Muscle of leg (tissue), 11 donors: ENCODE results near the gene TCF12. TPM values are rescaled to one million over a fixed set of nuclear protein-coding genes. Genes with fewer than 3 reads are reported as not detected.

ENCODE experiments used
- DNase-seq: peaks from one replicate; pipeline ENCODE4 v3.0.0; 2013
- H3K27ac ChIP-seq: one replicate; pipeline ENCODE4 v1.5.1; 2013; ENCODE audit warnings: mild to moderate bottlenecking, low read length, control low read depth
- H3K27me3 ChIP-seq: one replicate; pipeline ENCODE4 v1.6.1; 2013; ENCODE audit warnings: low read length; ENCODE audit not compliant: control insufficient read depth, insufficient read depth
- H3K36me3 ChIP-seq: one replicate; pipeline ENCODE4 v1.6.1; 2013; ENCODE audit warnings: low read length; ENCODE audit not compliant: control insufficient read depth, insufficient read depth
- H3K4me1 ChIP-seq: one replicate; pipeline ENCODE4 v1.6.1; 2013; ENCODE audit warnings: low read length; ENCODE audit not compliant: control insufficient read depth, insufficient read depth
- H3K4me3 ChIP-seq: one replicate; pipeline ENCODE4 v1.5.1; 2013; ENCODE audit warnings: low read length, control low read depth
- H3K9me3 ChIP-seq: replicated peaks from 2 replicates; pipeline ENCODE4 v1.6.1; 2013; ENCODE audit warnings: low read depth, low read length; ENCODE audit not compliant: control insufficient read depth
- WGBS: methylation state at CpG from one replicate; pipeline ENCODE4 v1.1.5; 2013; ENCODE audit warnings: missing lambda C conversion rate; ENCODE audit not compliant: insufficient coverage; 5-methylcytosine and 5-hydroxymethylcytosine counted together
- polyA plus RNA-seq, 8 donors: library from polyadenylated mRNA; unstranded; fragments of 120-200 nt; gene quantifications; one replicate each; pipeline versions ENCODE4 v1.2.1 to v1.2.3, GENCODE V29; 2013; ENCODE audit warnings: inconsistent platforms in 1 of 8, low replicate concordance in 1 of 8; ENCODE audit not compliant: insufficient read length in 8 of 8, insufficient read depth in 1 of 8
- total RNA-seq: library from RNA; stranded (reverse); fragments of 120-200 nt; gene quantifications from one replicate; pipeline ENCODE4 v1.2.4, GENCODE V29; 2013

Gene TCF12
- total and polyA plus RNA-seq, 9 donors: 79.1 to 147 (median 116) TPM

DNA sequence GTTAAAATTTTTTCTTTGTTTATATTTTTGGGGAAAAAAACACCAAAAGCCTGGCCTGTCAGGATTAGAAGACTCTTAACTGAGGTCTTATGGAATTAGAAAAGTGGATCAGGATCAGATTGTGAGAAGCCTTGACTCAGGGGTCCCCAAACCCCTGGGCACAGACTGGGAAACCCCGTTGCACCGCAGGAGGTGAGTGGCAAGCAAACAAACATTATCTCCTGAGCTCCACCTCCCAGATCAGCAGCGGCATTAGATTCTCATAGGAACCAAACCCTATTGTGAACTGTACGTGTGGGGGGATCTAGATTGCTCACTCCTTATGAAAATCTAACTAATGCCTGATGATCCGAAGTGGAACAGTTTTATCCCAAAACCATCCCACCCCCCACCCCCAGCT, 117.2 kb downstream of the TCF12 start:
- no peak for DNase-seq
- H3K27me3 ChIP-seq: no peaks in the 10 kb centered on the region
- no peak overlapping the region for H3K27ac ChIP-seq
- no CpG with 5 or more reads among the region's 5 CpGs for WGBS
- no peak overlapping the region for H3K4me3 ChIP-seq
- no peaks in the 10 kb centered on the region for H3K36me3 ChIP-seq
- peaks cover 8% of the 10 kb centered on the region for H3K4me1 ChIP-seq
- no peaks in the 10 kb centered on the region for H3K9me3 ChIP-seq

- WGBS: no CpG with 5 or more reads among the region's 1 CpG
- no peak for DNase-seq
- H3K27ac ChIP-seq: no peak overlapping the region
- H3K4me1 ChIP-seq: peaks cover 5% of the 10 kb centered on the region
- H3K36me3 ChIP-seq: no peaks in the 10 kb centered on the region
- H3K27me3 ChIP-seq: no peaks in the 10 kb centered on the region
- H3K4me3 ChIP-seq: no peak overlapping the region
- no peaks in the 10 kb centered on the region for H3K9me3 ChIP-seq
Observed at GRCh38 chr15:57036352-57036751, 117.9 kb downstream of the TCF12 start.

DNA sequence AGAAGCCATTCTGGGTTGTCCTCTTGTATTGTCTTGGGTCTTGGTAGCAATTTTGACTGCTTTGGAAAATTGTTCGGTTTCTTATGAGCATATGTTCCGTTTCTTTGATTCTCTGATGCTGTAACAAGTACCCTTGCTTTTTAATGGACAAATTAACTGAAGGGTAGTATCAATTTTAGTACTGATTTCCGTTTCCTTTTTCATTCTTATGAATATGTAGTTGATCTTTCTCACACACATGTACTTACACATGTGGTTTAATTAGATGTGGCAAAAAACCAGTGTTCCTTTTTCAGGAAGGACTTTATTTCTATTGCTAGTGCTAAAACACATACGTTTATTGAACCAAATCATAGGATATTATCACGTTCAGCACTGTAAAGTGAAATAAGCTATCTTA, 119.1 kb downstream of the TCF12 start:
- H3K36me3 ChIP-seq: no peaks in the 10 kb centered on the region
- no peak overlapping the region for H3K27ac ChIP-seq
- no peaks in the 10 kb centered on the region for H3K4me1 ChIP-seq
- WGBS: no CpG with 5 or more reads among the region's 5 CpGs
- H3K4me3 ChIP-seq: no peak overlapping the region
- H3K27me3 ChIP-seq: no peaks in the 10 kb centered on the region
- no peak for DNase-seq
- no peaks in the 10 kb centered on the region for H3K9me3 ChIP-seq

DNA sequence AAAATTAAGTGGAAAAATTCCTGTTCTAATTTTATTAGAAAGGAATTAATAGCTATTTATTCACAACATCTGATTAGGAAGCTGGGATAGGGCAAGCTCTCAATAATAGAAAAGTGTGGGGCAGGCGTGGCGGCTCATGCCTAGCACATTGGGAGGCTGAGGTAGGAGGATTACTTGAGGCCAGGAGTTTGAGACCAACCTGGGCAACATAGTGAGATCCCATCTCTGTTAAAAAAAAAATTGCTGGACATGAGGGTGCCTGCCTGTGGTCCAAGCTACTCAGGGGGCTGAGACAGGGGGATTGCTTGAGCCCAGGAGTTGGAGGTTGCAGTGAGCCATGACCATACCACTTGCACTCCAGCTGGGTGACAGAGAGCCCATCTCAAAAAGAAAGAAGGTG, 119.6 kb downstream of the TCF12 start:
- no peak overlapping the region for H3K4me3 ChIP-seq
- no peak overlapping the region for H3K27ac ChIP-seq
- DNase-seq: no peak
- no peaks in the 10 kb centered on the region for H3K9me3 ChIP-seq
- no peaks in the 10 kb centered on the region for H3K27me3 ChIP-seq
- no peaks in the 10 kb centered on the region for H3K36me3 ChIP-seq
- H3K4me1 ChIP-seq: no peaks in the 10 kb centered on the region
- WGBS: 100% methylated on average over 2 of the region's 2 CpGs

- Histone ChIP-seq H3K27ac (no peak overlapping the region), H3K4me1 (no peaks in the 10 kb centered on the region), H3K4me3 (no peak overlapping the region), H3K36me3 (no peaks in the 10 kb centered on the region), H3K9me3 (no peaks in the 10 kb centered on the region), H3K27me3 (no peaks in the 10 kb centered on the region)
- 95% methylated on average over 3 of the region's 5 CpGs for WGBS
- DNase-seq: no peak
Observed at GRCh38 chr15:57038496-57038895, 120.1 kb downstream of the TCF12 start.

DNA sequence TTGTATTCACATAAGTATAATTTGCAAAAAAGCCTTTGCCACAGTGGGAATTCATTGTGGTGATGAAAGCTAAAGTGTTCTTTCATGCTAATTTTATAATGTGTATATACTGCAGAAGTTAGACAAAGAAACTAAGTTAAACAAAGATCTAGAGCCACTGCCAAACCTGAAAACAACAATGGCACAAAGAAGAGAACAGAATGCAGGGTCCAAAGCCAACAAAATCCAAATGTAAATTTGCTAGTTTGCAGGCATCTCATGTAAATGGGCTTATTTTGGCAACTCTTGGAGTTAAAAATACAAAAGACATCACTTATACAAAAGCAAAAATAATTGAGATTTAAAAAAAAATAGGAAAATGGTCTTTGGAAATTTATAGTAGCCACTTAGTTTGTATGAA, 123.0 kb downstream of the TCF12 start:
- DNase-seq: no peak
- no peaks in the 10 kb centered on the region for H3K4me1 ChIP-seq
- H3K27me3 ChIP-seq: no peaks in the 10 kb centered on the region
- H3K36me3 ChIP-seq: no peaks in the 10 kb centered on the region
- H3K9me3 ChIP-seq: no peaks in the 10 kb centered on the region
- H3K4me3 ChIP-seq: no peak overlapping the region
- H3K27ac ChIP-seq: no peak overlapping the region

GRCh38 chr15:57044072-57044702, 125.7 kb downstream of the TCF12 start:
- no peaks in the 10 kb centered on the region for H3K36me3 ChIP-seq
- H3K27ac ChIP-seq: no peak overlapping the region
- no peak overlapping the region for H3K4me3 ChIP-seq
- H3K4me1 ChIP-seq: no peaks in the 10 kb centered on the region
- no peaks in the 10 kb centered on the region for H3K27me3 ChIP-seq
- H3K9me3 ChIP-seq: no peaks in the 10 kb centered on the region
- no CpG with 5 or more reads among the region's 5 CpGs for WGBS
- DNase-seq: no peak

GRCh38 chr15:57044970-57045369, 126.5 kb downstream of the TCF12 start:
- no peaks in the 10 kb centered on the region for H3K36me3 ChIP-seq
- H3K9me3 ChIP-seq: no peaks in the 10 kb centered on the region
- no peaks in the 10 kb centered on the region for H3K4me1 ChIP-seq
- H3K27me3 ChIP-seq: no peaks in the 10 kb centered on the region
- H3K4me3 ChIP-seq: no peak overlapping the region
- no peak for DNase-seq
- no CpG with 5 or more reads among the region's 4 CpGs for WGBS
- H3K27ac ChIP-seq: no peak overlapping the region

GRCh38 chr15:57045741-57046382, 127.4 kb downstream of the TCF12 start:
- Histone ChIP-seq H3K27me3 (no peaks in the 10 kb centered on the region), H3K4me3 (no peak overlapping the region), H3K27ac (no peak overlapping the region), H3K4me1 (no peaks in the 10 kb centered on the region), H3K36me3 (no peaks in the 10 kb centered on the region), H3K9me3 (no peaks in the 10 kb centered on the region)
- WGBS: 90% methylated on average over 2 of the region's 5 CpGs
- no peak for DNase-seq

- H3K36me3 ChIP-seq: no peaks in the 10 kb centered on the region
- H3K27ac ChIP-seq: no peak overlapping the region
- peaks cover 2% of the 10 kb centered on the region for H3K4me1 ChIP-seq
- H3K27me3 ChIP-seq: no peaks in the 10 kb centered on the region
- DNase-seq: no peak
- peaks cover 2% of the 10 kb centered on the region for H3K9me3 ChIP-seq
- H3K4me3 ChIP-seq: no peak overlapping the region
- WGBS: no CpG with 5 or more reads among the region's 6 CpGs
Observed at GRCh38 chr15:57048930-57049549, 130.6 kb downstream of the TCF12 start.
